HTERT RPE-1 (cell line): ENCODE results near the gene ZNF862.
"Not testable (repeated sequence)": the region's sequence is repeated elsewhere in the genome, so short reads cannot be mapped to it uniquely, and the experiment has no call there.

Experiments used
- in situ Hi-C: fragments of 300-500 bp; cut with MboI; formaldehyde crosslinking; loops from 4 replicates; pipeline ENCODE4 v1.14.3; 2020; ENCODE audit warnings: low sequenced_read_pairs

Gene ZNF862

GRCh38 chr7:149879271-149879743, 41.1 kb downstream of the ZNF862 start:
- in situ Hi-C loops, result no loop called here

- in situ Hi-C loops, result no loop called here
These were observed 41.8 kb downstream of the ZNF862 start for GRCh38 chr7:149879766-149880637.

GRCh38 chr7:149880638-149881311, 42.6 kb downstream of the ZNF862 start:
- in situ Hi-C loops, result no loop called here

- in situ Hi-C loops, result no loop called here
These were observed 43.4 kb downstream of the ZNF862 start for GRCh38 chr7:149881328-149882247.

GRCh38 chr7:149882248-149883047, 44.3 kb downstream of the ZNF862 start:
- in situ Hi-C loops, result no loop called here

- in situ Hi-C loops, result no loop called here
These were observed 44.9 kb downstream of the ZNF862 start for GRCh38 chr7:149883048-149883438.

GRCh38 chr7:149883452-149883861, 45.3 kb downstream of the ZNF862 start:
- in situ Hi-C loops, result no loop called here

GRCh38 chr7:149884016-149884415, 45.8 kb downstream of the ZNF862 start:
- in situ Hi-C loops, result no loop called here

- in situ Hi-C loops, result no loop called here
These were observed 46.4 kb downstream of the ZNF862 start for GRCh38 chr7:149884541-149884940.

- in situ Hi-C loops, result no loop called here
These were observed 47.2 kb downstream of the ZNF862 start for GRCh38 chr7:149885191-149886017.

GRCh38 chr7:149886018-149886415, 47.8 kb downstream of the ZNF862 start:
- in situ Hi-C loops, result no loop called here

GRCh38 chr7:149887311-149887710, 49.1 kb downstream of the ZNF862 start:
- in situ Hi-C loops, result no loop called here

- in situ Hi-C loops, result not testable (repeated sequence)
These were observed 52.5 kb downstream of the ZNF862 start for GRCh38 chr7:149890715-149891114.

- in situ Hi-C loops, result not testable (repeated sequence)
These were observed 56.8 kb downstream of the ZNF862 start for GRCh38 chr7:149894957-149895356.

- in situ Hi-C loops, result not testable (repeated sequence)
These were observed 69.7 kb downstream of the ZNF862 start for GRCh38 chr7:149907776-149908376.

- in situ Hi-C loops, result not testable (repeated sequence)
These were observed 72.0 kb downstream of the ZNF862 start for GRCh38 chr7:149910219-149910618.

GRCh38 chr7:149912126-149912525, 74.0 kb downstream of the ZNF862 start:
- in situ Hi-C loops, result not testable (repeated sequence)
